HG03108 (cell line): ENCODE data around the gene KRT14.
"Not testable (repeated sequence)": the region's sequence is repeated elsewhere in the genome, so short reads cannot be mapped to it uniquely, and the experiment has no call there.

ENCODE experiments used
- ATAC-seq: cut with Tn5 transposase; IDR thresholded peaks from one replicate; pipeline ENCODE4 v1.9.1; 2021; ENCODE audit warnings: moderate library complexity; ENCODE audit not compliant: unreplicated experiment

Gene KRT14

DNA sequence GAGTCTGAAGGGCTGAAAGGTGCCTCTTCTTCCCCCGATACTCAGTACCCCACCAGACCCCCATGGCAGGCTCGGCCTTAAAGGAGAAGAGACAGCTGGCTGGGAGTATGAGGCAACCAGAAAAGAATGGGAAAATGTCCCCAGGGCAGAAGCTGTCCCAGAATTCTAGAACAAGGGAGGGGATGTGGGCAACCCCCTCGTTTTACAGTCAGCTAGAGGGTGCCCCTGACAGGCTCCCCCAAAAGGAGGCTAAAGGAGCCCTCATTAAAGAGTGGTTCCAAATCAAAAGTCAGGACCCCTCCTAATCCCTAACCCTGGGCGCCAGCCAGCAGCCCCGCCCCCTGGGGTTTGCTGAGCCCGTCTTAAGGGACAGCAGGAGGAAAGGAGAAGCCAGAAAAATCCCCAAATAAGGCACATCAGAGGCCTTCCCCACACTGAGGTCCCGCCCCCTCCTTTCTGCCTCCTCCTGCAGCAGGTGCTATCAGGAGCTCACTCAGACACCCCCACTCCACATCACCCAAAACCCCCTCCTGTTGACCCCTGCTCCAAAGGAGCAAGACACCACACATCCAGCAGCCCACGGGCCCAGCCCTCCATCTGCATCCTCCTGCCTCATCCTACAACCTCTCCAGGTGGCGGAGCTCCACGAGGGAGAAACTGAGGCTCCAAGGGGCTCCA is 36.6 kb upstream of the KRT14 start:
- ATAC-seq = not testable (repeated sequence)

DNA sequence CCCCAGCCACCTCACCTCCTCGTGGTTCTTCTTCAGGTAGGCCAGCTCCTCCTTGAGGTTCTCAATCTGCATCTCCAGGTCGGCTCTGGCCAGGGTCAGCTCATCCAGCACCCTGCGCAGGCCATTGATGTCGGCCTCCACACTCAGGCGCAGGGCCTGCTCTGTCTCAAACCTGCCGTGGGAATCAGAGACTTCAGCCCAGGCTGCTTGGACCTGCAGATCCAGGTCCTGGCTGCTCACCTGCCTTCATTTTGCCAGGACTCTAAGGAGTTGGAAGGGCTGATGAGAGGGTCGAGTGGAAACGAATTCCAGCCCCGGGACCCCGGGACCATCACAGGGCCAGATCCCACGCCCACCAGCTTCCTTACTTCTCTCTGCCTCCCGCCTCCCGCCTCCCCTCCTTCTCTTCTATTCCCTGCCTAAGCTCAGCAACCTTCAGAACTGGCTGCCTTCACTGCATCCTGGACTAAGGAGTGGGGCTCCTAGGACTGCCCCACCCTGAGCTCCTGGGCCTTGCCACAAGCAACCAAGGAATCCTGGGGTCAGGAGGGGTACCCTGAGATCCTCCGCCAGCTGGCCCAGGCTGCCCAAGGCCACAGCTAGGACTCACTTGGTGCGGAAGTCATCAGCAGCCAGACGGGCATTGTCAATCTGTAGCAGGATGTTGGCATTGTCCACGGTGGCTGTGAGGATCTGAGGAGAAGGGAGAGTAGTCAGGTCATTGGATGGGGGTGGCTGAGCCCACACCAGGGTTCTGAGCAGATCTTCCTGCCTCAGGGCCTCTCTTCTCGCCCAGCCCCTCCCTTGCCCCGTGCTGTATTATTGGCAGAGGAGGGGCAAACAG is 35.9 kb upstream of the KRT14 start:
- ATAC-seq = not testable (repeated sequence)

GRCh38 chr17:41621916-41622315 is 35.2 kb upstream of the KRT14 start:
- ATAC-seq = no peak

GRCh38 chr17:41621435-41621817 is 34.7 kb upstream of the KRT14 start:
- not testable (repeated sequence) for ATAC-seq

DNA sequence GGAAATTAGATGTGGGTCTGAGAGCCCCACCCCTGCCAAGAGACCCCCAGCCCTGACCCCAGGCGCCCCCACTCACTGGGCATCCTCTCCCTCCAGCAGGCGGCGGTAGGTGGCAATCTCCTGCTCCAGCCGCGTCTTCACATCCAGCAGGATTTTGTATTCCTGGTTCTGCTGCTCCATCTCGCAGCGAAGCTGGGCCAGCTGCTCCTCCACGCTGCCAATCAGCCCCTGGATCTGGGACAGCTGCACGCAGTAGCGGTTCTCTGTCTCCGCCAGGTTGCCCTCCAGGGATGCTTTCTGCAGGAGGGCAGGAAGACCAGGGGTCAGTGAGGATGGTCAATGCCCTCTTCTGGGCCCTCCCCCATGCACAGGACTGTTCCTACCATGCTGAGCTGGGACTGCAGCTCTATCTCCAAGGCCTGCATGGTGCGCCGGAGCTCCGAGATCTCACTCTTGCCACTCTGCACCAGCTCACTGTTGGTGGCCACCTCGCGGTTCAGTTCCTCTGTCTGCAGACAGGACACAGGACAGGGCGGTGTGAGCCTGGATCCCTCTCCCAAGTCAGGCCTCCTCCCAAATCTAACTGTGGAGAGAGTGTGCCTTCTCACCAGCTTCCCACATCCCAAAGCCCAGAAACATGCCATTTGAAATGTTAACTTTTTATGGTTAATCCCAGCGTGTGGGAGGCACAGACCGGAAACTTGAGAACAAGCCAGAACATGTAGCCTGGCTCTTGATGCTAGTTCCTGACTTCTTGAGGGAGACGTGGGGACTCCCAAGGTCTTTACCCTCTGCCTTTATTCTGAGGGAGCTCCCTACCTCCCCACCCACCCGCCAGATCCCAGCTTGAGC is 34.1 kb upstream of the KRT14 start:
- ATAC-seq = no peak

GRCh38 chr17:41619927-41620582 is 33.4 kb upstream of the KRT14 start:
- not testable (repeated sequence) for ATAC-seq

GRCh38 chr17:41619036-41619926 is 32.6 kb upstream of the KRT14 start:
- no peak for ATAC-seq

- no peak for ATAC-seq
These were observed 31.8 kb upstream of the KRT14 start for GRCh38 chr17:41618341-41619035.

- no peak for ATAC-seq
These were observed 31.0 kb upstream of the KRT14 start for GRCh38 chr17:41617698-41618097.

DNA sequence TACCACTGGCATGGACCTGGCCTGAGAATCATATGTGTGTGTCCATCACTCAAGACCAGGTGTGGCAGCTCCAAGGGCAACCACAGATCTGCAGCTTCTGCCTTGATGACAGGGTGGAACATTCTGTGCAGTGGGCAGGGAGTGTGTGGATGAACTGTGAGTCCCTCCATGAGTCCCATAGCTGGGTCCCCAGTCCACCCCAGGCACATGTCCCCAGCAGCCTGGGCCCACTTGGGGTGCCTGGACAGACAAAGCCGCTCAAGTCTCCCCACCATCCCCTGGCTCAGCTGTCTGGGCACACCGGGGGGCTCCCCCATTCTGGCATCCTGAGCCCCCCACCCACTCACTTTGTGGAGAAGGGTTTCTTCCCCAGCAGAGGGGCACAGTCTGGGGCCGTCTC is 30.4 kb upstream of the KRT14 start:
- ATAC-seq = no peak

- ATAC-seq = not testable (repeated sequence)
These were observed 29.8 kb upstream of the KRT14 start for GRCh38 chr17:41616486-41616885.

DNA sequence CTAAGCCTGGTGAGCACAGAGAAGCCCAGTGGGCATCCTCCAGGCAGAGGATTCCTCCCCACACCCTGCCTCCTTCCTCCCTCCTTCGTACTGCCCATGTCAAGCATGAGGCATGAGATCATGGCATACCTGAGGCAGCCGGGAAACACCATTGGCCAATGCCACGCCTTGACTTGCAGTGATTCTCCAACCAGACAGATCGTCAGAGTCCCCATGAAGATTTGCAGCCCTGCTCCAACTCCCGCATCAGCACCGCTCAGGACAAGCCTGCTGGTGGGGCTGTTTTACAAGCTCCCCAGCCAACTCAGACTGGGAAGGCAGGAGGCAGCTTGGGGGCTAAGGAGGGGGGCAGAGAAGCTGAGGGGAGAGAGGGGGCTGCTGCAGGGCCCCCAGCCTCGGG is 28.8 kb upstream of the KRT14 start:
- ATAC-seq = no peak

- ATAC-seq = not testable (repeated sequence)
These were observed 28.1 kb upstream of the KRT14 start for GRCh38 chr17:41614767-41615166.

- ATAC-seq = no peak
These were observed 27.4 kb upstream of the KRT14 start for GRCh38 chr17:41614098-41614497.

DNA sequence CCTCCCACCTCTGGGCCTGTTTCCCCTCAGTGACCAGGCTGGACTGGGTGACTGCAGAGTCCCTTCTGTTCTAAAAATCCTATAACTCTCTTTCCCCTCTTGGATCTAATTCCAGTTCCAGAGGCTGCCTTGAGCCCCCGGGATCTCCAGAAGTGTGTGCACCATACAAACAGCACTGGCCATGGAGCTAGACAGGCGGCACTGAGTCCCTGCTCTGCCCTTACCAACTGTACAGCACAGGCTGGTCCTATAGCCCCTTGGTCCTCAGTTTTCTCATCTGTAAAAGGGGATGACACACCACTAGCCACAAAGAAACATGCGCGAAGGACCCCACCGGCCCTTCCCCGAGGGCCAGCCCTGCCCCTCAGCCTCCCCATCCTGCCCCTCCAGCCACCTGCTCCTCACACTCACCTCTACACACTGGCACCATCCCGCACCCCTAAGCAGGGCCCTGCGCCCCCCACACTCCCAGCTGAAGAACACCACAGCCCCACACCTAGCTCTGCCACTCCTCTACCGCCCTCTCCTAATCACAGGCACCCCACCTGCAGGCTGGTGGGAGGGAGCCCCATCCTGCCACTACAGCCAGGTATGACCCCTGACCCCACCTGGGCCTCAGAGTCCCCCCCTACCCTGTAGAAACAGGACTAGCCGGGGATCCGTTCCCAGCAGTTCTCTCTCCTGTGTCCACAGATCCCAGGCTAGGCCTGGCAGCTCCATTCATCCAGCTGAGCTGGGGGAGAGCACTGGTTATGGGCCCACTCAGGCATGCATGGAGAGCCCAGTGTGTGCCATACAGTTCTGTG is 26.8 kb upstream of the KRT14 start:
- no peak for ATAC-seq

DNA sequence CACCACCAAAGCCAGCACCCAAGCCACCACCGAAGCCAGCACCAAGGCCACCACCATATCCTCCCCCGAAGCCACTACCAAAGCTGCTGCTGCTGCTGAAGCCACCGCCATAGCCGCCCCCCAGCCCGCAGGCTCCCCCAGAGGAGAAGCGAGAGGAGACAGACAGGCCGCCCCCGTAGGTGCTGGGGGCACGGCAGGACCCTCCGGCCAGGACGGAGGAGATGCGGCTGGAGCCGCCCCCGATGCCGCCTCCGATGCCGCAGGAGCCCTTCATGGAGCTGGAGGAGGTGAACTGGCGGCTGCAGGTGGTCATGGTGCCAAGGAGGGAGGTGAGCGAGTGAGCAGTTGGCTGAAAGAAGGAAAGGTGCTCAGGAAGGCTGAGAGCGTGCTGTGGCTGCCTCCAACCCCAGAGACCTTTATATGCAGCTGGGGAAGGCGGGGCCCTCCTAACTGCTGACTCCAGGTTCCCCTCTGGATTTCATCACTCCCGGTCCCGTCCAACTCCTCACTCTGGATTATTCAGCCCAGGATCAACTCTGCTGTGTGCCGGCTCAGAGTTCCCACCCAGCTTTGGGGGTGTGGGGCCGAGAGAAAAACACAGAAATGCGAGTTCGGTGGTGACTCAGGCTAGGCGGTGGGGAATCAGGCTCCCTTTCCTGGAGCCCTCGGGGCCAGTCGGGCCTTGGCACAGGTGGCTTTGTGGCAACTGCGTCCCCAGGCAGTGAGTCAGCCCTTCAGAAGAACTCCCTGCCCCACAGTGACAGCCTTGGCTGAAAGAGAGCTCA is 25.9 kb upstream of the KRT14 start, which contains the start of gene KRT16:
KRT16 (minus strand) TSS at position 392 of the 785 bp plus-strand sequence; CDS start at position 313, 79 bp downstream.
- not testable (repeated sequence) for ATAC-seq

- no peak for ATAC-seq
These were observed 24.4 kb upstream of the KRT14 start for GRCh38 chr17:41610965-41611640.
